ENCODE measurements around the gene RGS3.

- TF ChIP-seq CTCF (IDR thresholded peaks at IDR 0.05) (no peak), POLR2A (IDR thresholded peaks at IDR 0.05) (no peak)
These were observed 25.0 kb downstream of the RGS3 start for GRCh38 chr9:113488490-113488889.

Data from thyroid gland (tissue), 4 donors.